Dedifferentiated amniotic fluid mesenchymal stem cell (primary cell): ENCODE measurements around the gene TOM1L1.
A peak's percentile ranks its signal among the peaks of the same experiment; 100 is the strongest.

Experiments used
- DNase-seq: peaks from one replicate; pipeline ENCODE4 v3.0.0-alpha.2; 2016; ENCODE audit errors: extremely low spot score

TOM1L1 gene

DNA sequence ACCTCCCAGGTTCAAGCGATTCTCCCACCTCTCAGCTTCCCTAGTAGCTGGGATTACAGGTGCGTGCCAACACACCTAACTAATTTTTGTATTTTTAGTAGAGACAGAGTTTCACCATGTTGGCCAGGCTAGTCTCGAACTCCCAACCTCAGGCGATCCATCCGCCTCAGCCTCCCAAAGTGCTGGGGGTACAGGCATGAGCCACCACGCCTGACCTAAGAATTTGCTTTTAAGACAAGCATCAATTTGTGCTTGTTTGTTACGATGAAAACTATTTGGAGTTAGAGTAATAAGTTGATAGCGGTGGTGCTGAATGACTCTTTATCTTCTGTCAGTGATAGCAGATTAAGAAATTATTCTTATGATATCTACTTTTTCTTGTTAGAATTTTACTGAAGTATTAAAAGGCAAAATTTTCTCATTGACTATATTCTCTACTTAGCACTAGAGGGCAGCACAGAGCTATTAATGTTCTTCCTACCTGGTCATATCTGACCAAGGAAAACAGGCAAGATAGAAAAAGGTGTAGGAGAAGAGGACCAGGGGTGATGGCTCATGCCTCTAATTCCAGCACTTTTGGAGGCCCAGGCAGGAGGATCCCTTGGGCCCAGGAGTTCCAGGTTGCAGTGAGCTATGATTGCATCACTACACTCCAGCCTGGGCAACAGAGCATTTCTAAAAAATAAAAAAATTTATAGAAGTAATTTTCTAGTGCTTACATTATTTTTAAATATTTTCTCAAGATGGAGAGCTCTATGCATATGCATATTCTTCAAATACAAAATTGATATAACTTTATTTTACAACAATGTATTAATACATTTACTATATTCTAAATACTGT lies 92.4 kb downstream of the TOM1L1 start:
- peak; percentile 37 for DNase-seq

DNA sequence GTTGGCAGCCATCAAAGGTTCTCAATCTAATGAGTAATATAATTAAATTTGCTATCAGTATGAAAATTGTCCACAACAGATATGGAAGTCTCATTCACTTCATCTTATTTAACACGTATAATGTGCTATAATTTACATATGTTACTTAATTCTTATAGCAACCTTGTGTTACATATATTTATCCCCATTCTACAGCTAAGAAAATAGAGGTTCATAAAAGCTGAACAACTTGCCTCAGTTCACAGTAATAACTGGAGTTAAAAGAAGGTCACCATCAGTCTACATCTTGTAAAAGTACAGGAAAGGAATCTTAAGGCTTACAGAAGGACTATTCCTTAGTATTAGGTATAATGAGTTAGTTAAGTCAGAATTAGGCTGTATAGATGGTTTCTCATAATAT lies 95.8 kb downstream of the TOM1L1 start:
- no peak for DNase-seq

DNA sequence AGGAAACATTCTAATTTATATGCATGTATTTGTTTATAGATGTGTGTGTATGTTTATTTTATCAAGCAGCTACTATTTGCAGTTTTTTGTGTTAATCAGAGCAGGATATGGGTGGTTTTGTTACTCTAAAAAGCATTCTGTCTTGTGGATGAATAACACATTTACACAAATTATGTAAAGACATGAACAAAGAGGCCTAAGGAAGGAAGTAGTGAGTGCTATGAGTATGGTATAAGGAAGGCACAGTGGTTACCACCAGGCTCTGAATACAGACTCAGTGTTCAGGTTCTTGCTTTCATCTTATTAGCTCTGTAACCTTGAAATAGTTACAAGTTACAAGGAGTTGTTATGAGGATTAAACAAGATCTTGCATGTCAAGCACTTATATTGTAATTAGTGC lies 101.8 kb downstream of the TOM1L1 start:
- DNase-seq: no peak

DNA sequence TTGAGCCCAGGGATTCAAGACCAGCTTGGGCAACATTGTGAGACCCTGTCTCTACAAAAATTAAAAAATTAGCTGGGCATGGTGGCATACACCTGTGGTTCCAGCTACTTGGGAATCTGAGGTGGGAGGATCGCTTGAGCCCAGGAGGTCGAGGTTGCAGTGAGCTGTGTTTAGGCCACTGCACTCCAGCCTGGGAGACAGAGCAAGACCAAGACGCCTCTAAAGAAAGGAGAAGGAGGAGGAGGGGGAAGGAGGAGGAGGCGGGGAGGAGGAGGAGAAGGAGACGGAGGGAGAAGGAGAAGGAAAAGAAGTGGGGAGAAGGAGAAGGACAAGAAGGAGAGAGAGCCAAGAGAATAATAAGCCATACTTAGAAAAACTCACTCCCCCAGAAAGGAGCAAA lies 103.8 kb downstream of the TOM1L1 start:
- DNase-seq: no peak

DNA sequence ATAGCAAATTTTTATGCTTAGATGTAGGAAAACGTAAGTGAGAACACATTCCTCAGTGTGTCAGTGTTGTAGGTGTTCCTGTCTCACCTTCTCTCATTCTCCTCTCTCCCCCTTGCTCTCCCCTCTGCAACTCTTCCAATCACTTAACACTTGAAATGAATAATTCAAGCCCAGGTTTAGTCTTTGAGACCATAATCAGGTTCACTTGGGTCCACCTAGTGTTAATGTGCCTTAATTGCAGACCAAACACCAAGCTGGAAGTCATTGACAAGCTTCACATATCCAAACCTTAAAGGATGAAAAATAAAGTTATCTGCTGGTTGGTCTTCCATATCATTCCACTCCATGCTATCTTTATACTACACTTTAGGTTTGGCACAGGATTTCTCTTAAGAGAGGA lies 104.9 kb downstream of the TOM1L1 start:
- DNase-seq: no peak
